Hematopoietic multipotent progenitor cell treated with erythropoietin and hydrocortisone succinate and interleukin-3 and kit ligand, for 4 days (in vitro differentiated cells): ENCODE data around the gene TSHZ2.
"Not testable (repeated sequence)": the region's sequence is repeated elsewhere in the genome, so short reads cannot be mapped to it uniquely, and the experiment has no call there.

Experiments
- DNase-seq: peaks from one replicate; pipeline ENCODE4 v3.0.0-alpha.2; 2015

TSHZ2 gene

GRCh38 chr20:53088786-53089185 lies 116.6 kb downstream of the TSHZ2 start:
- no peak for DNase-seq

- DNase-seq, result not testable (repeated sequence)
These were observed 117.7 kb downstream of the TSHZ2 start for GRCh38 chr20:53089851-53090250.

GRCh38 chr20:53091789-53092188 lies 119.6 kb downstream of the TSHZ2 start:
- no peak for DNase-seq

GRCh38 chr20:53092772-53093300 lies 120.7 kb downstream of the TSHZ2 start:
- DNase-seq, result no peak

- DNase-seq, result no peak
These were observed 125.2 kb downstream of the TSHZ2 start for GRCh38 chr20:53097371-53097770.

- no peak for DNase-seq
These were observed 125.6 kb downstream of the TSHZ2 start for GRCh38 chr20:53097791-53098190.

- DNase-seq, result no peak
These were observed 126.5 kb downstream of the TSHZ2 start for GRCh38 chr20:53098621-53099020.

- no peak for DNase-seq
These were observed 127.7 kb downstream of the TSHZ2 start for GRCh38 chr20:53099856-53100255.

GRCh38 chr20:53100476-53100911 lies 128.3 kb downstream of the TSHZ2 start:
- no peak for DNase-seq

GRCh38 chr20:53101992-53102760 lies 130.0 kb downstream of the TSHZ2 start:
- no peak for DNase-seq

- no peak for DNase-seq
These were observed 131.0 kb downstream of the TSHZ2 start for GRCh38 chr20:53103124-53103523.

- DNase-seq, result no peak
These were observed 132.7 kb downstream of the TSHZ2 start for GRCh38 chr20:53104884-53105283.

GRCh38 chr20:53116733-53117132 lies 144.6 kb downstream of the TSHZ2 start:
- no peak for DNase-seq

- no peak for DNase-seq
These were observed 150.7 kb downstream of the TSHZ2 start for GRCh38 chr20:53122853-53123252.

GRCh38 chr20:53124075-53124551 lies 152.0 kb downstream of the TSHZ2 start:
- no peak for DNase-seq

- no peak for DNase-seq
These were observed 152.6 kb downstream of the TSHZ2 start for GRCh38 chr20:53124803-53125202.

- DNase-seq, result no peak
These were observed 154.0 kb downstream of the TSHZ2 start for GRCh38 chr20:53126185-53126584.

GRCh38 chr20:53127027-53127426 lies 154.9 kb downstream of the TSHZ2 start:
- DNase-seq, result no peak

GRCh38 chr20:53128004-53128403 lies 155.8 kb downstream of the TSHZ2 start:
- DNase-seq, result no peak

GRCh38 chr20:53129563-53129962 lies 157.4 kb downstream of the TSHZ2 start:
- no peak for DNase-seq

- DNase-seq, result no peak
These were observed 158.6 kb downstream of the TSHZ2 start for GRCh38 chr20:53130795-53131194.

GRCh38 chr20:53133125-53133524 lies 161.0 kb downstream of the TSHZ2 start:
- no peak for DNase-seq

GRCh38 chr20:53133628-53134027 lies 161.5 kb downstream of the TSHZ2 start:
- DNase-seq, result no peak

GRCh38 chr20:53136473-53136872 lies 164.3 kb downstream of the TSHZ2 start:
- no peak for DNase-seq
